Inflammatory macrophage treated with lipopolysaccharide for 4 hours (primary cell): ENCODE measurements around the gene SLC25A29.
"Not testable (repeated sequence)": the region's sequence is repeated elsewhere in the genome, so short reads cannot be mapped to it uniquely, and the experiment has no call there.

ENCODE experiments used
- DNase-seq: peaks from one replicate; pipeline ENCODE4 v3.0.0-alpha.2; 2020

SLC25A29 gene

GRCh38 chr14:100309028-100309737 is 2.9 kb upstream of the SLC25A29 start:
- no peak for DNase-seq

- not testable (repeated sequence) for DNase-seq
Observed at GRCh38 chr14:100308427-100308792, 2.2 kb upstream of the SLC25A29 start.

- DNase-seq = no peak
Observed at GRCh38 chr14:100307766-100308426, 1.7 kb upstream of the SLC25A29 start.

GRCh38 chr14:100306998-100307765 is 938 bp upstream of the SLC25A29 start:
- DNase-seq = peak; percentile 49

- DNase-seq = peak; percentile 66
Observed at GRCh38 chr14:100305324-100306100, 732 bp downstream of the SLC25A29 start.

- DNase-seq = no peak
Observed at GRCh38 chr14:100304825-100305323, 1.4 kb downstream of the SLC25A29 start.

GRCh38 chr14:100303925-100304324 is 2.3 kb downstream of the SLC25A29 start:
- no peak for DNase-seq

GRCh38 chr14:100303179-100303578 is 3.1 kb downstream of the SLC25A29 start:
- DNase-seq = no peak

- DNase-seq = no peak
Observed at GRCh38 chr14:100302616-100303015, 3.6 kb downstream of the SLC25A29 start.

- DNase-seq = no peak
Observed at GRCh38 chr14:100299238-100299560, 7.0 kb downstream of the SLC25A29 start.

- no peak for DNase-seq
Observed at GRCh38 chr14:100298551-100299237, 7.5 kb downstream of the SLC25A29 start.

GRCh38 chr14:100297320-100298300 is 8.6 kb downstream of the SLC25A29 start:
- DNase-seq = peak; percentile 88

GRCh38 chr14:100296729-100297128 is 9.5 kb downstream of the SLC25A29 start:
- DNase-seq = not testable (repeated sequence)

GRCh38 chr14:100296106-100296651 is 10.1 kb downstream of the SLC25A29 start:
- peak; percentile 22 for DNase-seq

GRCh38 chr14:100295376-100296105 is 10.7 kb downstream of the SLC25A29 start:
- DNase-seq = no peak

- no peak for DNase-seq
Observed at GRCh38 chr14:100294963-100295330, 11.3 kb downstream of the SLC25A29 start.

- no peak for DNase-seq
Observed at GRCh38 chr14:100294213-100294962, 11.9 kb downstream of the SLC25A29 start.

GRCh38 chr14:100293497-100294212 is 12.6 kb downstream of the SLC25A29 start:
- no peak for DNase-seq
